GM21717 (cell line): ENCODE results near the gene C21orf58.
"Not testable (repeated sequence)": the region's sequence is repeated elsewhere in the genome, so short reads cannot be mapped to it uniquely, and the experiment has no call there.

Source experiments
- ATAC-seq: cut with Tn5 transposase; IDR thresholded peaks from one replicate; pipeline ENCODE4 v1.9.1; 2021; ENCODE audit warnings: mild to moderate bottlenecking, moderate library complexity; ENCODE audit not compliant: unreplicated experiment

C21orf58 gene

DNA sequence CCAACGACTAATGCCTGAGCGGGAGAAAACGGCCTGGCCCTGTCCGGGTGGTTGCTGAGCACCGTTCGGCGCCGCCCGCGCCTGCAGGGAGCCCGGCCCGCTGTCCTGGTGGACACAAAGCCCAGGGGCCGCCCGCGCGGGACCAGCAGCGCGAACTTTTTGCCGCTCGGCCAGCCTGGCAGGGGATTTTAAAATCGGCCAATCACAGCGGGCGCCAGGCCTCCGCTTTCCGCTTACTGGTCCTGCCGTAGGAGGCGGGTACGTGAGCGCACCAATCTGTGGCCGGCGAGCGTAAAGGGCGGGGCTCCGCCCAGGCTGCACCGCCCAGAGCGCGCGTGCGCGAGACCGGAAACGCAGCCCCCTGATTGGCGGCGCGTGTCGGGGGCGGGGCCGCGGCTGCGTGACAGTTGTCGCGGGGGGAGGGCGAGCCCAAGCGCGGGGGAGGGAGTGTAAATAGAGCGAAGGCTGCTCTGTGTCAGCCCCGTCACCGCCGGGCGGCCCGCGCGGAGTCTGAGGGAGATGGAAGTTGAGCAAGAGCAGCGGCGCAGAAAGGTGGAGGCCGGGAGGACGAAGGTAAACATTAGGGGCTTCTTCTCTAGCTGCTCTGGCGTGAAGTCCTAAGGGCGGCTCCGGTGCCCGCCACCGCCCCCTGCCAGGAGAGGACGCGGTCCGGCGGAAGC, at the start of gene C21orf58, which contains the start of gene PCNT:
Gene C21orf58 (minus strand): TSS at position 161 of the 680 bp plus-strand sequence. CDS start 1,132 bp downstream, outside the sequence.
Gene PCNT (plus strand): TSS at position 447 of the 680 bp plus-strand sequence. CDS start 73 bp downstream, at position 520.
- ATAC-seq = peak; percentile 73

DNA sequence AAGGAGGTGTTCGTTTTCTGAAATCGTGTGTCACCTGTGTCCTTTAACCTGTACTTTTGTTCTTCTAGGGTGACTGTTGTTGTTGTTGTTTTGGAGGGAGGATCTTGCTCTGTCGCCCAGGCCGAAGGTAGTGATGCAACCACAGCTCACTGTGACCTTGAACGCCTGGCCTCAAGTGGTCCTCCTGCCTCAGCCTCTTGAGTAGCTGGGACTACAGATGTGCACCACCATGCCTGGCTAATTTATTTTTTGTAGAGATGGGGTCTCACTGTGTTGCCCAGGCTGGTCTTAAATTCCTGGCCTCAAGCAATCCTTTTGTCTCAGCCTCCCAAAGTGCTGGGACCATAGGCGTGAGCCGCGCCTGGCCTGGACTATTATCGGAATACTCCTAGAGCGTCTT, 49.3 kb upstream of the C21orf58 start:
- not testable (repeated sequence) for ATAC-seq

DNA sequence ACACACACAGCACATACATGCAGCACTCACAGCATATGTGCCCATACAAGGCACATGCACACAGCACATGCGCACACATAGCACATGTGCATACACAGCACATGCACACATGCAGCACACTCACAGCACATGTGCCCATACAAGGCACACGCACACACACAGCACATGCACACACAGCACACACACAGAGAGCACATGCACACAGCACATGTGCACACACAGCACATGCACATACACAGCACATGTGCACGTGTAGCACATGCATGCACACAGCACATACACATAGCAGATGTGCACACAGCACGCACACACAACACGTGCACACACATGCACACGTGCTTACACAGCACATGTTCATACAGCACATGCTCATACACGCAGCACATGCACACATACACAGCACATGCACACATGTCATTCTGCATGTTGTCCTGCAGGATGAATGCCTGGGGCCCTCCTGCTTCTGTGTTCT, 48.4 kb upstream of the C21orf58 start:
- ATAC-seq = no peak

DNA sequence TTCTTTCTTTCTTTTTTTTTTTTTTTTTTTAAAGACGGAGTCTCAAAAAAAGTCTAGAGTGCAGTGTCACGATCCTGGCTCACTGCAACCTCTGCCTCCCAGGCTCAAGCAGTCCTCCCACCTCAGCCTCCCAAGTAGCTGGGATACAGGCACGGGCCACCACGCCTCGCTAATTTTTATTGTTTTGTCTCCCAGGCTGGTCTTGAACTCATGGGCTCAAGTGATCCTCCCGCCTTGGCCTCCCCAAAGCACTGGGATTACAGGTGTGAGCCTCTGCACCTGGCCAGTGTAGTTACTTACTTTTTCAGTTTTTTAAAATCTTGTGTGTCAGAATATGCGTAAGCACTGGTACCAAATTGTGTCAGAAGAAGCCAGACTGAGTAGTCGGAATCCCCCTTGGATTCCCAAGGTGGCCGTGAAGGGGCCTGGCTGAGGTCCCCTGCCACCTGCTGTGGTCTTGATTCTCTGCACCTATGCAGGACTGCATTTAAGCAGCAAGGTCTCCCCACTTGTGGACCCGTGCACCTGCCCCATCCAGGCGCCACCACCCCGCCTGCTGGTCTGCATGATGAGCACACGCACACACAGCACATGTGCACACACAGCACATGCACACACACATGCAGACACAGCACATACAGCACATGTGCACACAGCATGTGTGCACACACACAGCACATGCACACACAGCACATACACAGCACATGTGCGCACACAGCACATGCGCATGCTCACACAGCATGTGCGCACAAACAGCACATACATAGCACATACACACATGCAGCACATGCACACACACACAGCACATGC, 47.7 kb upstream of the C21orf58 start:
- ATAC-seq = no peak

DNA sequence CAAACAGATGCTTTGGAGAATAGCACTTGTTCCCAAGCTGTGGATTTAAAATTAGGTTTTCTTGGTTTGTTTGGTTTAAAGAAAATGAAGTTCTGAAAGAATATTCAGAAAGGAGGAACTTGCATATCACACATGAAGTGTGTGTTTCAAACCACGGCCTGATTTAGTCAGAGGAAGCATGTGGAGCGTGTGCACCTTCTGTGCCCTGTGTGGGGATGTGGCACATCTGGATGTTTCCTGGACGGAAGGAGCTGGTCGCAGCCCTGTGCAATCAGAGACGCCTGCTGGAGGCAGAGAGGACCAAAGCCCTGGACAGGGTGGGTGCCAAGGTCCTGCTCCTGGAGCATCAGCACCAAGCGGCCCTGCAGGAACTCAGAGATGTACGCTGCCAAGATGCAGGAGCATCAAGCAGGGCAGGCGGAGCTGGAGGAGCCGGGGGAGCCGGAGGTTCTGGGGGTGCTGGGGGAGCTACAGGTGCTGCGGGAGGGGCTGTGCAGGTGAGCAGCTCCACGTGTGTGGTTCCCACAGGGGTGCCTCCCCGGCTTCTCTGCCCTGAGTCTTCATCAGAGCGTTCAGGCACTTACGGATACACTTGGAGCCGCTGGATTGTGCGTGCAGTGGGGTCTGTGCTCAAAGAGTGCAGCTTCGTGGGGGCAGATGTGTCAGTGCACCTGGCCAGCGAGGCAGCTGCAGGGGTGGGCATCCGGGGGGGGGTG, 46.0 kb upstream of the C21orf58 start:
- no peak for ATAC-seq

DNA sequence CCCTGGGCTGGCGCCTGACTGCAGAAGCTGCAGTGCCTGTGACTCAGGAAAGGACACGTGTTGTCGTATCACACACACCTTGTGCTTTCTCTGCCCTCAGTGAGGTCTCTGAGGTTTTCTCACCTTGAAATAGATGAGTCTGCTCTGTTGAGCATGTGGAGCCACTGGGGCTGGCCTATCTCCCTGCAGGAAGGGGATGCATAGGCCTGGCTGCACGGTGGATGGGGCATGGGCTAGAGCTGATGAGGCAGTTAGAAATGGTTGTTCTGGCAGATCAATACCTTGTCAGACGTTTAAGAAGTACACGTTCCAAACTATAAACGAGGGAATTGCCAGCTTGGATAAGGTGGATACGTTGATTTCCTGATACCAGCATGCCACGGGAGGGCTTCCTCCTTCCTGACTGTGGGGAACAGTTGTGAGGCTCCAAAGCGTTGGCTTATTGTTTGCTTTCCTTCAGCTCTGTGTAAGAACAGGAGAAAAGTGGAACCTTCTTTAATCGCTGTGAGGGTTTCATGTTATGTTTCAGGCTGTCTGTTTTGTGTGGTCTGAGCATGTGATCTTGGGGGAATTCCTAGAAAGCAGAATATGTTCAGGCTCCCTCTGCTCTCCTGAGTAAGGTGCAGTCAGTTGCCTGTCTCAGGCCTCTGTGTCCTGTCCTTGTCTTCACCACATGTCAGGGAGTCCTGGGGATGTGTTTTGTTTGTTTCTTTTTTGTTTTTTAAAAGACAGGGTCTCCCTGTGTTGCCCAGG, 45.0 kb upstream of the C21orf58 start:
- ATAC-seq = peak; percentile 63

DNA sequence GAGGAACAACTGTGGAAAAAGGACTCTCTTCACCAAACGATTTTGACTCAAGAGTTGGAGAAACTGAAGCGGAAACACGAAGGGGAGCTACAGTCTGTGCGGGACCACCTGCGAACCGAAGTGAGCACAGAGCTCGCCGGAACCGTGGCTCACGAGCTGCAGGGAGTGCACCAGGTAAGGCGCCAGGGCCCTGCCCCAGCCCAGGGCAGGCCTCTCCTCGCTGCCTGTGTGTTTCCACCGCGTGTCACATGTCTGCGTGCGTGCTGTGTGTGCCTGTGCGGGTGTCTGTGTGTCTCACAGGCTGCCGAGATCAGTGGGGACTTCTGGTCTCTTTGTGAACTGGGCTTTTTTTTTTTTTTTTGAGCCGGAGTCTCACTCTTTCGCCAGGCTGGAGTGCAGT, 43.3 kb upstream of the C21orf58 start:
- ATAC-seq = no peak

DNA sequence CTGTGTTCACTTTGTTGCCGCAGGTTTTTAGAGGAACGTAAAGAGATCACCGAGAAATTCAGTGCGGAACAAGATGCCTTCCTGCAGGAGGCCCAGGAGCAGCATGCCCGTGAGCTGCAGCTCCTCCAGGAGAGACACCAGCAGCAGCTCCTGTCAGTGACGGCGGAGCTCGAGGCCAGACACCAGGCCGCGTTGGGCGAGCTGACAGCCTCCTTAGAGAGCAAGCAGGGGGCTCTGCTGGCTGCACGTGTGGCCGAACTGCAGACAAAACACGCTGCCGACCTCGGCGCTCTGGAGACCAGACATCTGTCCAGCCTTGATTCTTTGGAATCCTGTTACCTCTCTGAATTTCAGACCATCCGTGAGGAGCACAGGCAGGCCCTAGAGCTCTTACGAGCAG, 42.9 kb upstream of the C21orf58 start:
- no peak for ATAC-seq

DNA sequence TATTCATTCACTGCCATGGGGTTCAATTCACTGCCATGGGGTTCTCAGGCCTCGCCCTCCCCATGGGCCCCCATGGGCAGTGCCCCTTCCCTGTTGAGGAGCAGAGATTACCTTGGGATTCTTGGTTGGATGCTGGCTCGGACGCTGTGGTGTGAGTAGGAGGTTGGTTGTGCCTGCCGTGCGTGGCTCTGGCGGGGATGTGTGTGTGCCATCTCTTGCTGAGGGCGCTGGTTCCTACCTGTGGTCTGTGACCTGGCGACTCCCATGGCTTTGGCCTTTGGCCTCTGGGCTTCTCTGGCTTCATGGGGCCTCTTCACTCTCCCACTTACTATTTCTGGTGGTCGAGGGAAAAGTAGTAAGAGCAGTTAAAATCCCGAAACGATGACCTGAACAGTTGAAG, 42.4 kb upstream of the C21orf58 start:
- no peak for ATAC-seq

DNA sequence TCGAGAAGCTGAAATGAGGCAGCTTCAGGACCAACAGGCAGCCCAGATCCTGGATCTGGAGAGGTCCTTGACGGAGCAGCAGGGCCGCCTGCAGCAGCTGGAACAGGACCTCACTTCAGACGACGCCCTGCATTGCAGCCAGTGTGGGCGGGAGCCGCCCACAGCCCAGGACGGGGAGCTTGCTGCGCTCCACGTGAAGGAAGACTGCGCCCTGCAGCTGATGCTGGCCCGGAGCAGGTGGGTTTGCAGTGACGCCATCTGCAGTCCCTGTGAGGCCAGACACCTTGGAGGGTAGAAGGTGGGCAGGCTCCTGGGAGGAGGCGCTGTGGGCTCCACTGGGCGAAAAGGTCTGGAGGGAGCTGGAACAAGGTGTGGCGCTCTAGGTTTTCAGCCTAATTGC, 40.0 kb upstream of the C21orf58 start:
- ATAC-seq = no peak

DNA sequence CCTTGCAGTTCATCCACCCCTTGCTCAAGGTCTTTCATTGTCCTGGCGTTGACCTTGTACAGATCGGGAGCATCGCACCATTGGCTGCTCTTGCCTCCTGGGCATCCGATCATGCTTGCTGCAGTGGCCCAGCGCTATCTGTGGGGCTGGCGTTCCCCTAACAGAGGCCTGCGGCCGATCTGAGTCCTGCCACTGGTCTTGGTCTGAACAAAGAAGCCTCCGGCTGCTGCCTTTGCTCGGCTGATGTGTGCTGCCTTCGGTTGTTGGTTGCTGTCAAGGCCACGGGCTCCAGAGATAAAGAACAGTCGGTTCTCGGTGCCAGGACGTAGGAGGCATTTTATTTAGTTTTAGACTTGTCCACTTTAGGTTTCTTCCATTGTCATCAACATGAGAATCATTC, 39.3 kb upstream of the C21orf58 start:
- no peak for ATAC-seq

DNA sequence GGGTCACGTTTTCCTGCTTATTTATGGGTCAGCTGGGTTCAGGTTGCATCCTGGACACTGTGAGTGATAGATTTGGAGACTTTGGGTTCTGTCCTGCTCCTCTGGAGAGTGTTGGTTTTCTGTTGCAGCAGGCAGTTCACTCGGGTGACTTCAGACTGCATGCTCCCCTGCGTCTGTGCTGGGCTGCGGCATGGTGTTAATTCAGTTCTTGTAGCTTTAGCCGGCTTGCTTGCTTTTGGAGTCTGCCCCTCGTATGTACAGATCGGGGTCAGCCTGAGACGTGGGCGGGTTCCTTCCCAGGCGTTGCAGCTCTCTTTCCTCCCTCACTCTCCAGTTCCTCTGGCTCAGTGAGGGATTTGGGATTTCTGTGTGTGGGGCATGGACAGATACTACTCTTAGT, 38.3 kb upstream of the C21orf58 start:
- no peak for ATAC-seq

DNA sequence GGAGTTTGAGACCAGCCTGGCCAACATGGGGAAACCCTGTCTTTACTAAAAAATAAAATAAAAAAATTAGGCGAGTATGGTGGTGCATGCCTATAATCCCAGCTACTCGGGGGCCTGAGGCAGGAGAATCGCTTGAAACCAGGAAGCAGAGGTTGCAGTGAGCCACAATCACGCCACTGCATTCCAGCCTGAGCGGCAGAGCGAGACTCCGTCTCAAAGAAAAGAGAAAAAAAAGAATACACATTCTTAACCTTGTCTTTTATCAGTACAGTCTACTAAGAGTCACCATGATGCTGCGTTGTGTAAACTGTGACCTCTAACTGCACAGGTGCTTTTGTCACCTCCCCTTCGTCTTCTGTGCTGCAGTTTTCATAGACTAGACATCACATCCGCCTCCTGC, 37.5 kb upstream of the C21orf58 start:
- ATAC-seq = no peak

DNA sequence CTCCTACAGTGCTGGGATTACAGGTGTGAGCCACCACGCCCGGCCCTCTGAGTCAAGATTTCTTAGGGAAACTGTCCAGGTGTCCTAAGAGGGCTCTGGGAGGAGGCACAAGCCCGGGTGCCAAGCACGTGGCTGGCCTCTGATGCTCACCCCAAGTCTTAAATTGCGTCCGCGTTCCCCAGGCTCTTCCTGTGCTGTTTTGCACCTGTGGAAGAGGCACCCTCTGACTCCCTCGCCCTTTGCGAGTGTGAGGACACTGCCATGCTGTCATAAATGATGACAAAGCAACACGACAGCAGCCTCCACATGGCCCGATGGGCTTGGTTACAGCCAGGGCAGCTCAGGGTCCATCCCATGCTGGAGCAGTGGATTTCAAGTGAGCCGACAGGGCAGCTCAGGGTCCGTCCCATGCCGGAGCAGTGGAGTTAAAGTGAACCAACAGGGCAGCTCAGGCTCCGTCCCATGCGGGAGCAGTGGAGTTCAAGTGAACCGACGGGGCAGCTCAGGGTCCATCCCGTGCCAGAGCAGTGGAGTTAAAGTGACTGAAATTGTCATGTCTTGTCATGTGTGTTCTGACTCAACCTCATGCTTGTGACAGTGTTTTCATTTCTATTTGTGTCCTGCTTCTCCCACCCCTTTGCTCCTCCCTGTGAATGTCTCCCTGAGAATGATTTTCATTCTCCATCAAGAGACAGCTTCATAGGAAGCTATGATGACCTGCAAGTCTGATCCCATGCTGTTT, 34.2 kb upstream of the C21orf58 start:
- no peak for ATAC-seq

DNA sequence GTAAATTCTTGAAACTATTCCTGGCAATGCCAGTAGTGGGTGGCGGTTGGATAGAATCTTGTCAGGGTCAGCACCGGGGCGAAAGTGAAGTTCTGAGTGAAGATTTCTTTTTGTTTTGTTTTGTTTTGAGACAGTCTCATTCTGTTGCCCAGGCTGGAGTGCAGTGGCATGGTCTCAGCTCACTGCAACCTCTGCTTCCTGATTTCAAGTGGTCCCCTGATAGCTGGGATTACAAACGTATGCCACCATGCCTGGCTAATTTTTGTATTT, 33.6 kb upstream of the C21orf58 start:
- no peak for ATAC-seq

DNA sequence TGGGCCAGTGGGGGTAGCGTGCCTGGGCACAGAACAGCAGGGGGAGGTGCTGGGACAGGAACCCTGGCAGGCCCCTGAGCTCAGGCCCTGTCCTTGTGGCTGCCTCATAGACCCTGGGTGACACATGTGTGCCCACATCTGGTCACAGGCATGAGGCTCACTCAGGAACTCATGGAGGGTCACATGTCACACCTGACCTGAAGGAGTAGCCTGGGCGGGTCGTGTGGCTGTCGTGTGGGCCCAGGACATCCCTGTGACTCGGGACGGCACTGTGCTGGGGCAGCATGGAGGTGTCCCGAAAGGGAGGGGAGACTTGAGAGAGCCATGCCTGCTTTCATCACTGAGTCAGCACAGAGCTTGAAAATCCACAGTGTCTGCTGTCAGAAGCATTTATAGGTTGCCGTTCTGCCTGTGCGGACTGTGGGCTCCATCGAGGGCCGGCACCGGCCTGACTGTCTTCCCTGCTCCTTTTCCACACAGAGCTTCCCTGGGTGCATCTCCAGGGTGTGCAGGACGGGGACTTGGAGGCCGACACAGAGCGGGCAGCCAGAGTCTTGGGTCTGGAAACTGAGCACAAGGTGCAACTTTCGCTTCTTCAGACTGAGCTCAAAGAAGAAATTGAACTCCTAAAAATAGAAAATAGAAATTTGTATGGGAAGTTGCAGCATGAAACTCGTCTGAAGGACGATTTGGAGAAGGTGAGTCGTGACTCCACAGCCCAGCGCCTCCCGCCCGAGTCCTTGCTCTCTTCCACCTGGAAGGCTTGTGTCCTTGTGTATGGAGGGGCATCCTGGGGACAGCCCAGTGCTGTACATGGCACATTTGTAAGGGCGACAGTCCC, 33.0 kb upstream of the C21orf58 start:
- no peak for ATAC-seq

DNA sequence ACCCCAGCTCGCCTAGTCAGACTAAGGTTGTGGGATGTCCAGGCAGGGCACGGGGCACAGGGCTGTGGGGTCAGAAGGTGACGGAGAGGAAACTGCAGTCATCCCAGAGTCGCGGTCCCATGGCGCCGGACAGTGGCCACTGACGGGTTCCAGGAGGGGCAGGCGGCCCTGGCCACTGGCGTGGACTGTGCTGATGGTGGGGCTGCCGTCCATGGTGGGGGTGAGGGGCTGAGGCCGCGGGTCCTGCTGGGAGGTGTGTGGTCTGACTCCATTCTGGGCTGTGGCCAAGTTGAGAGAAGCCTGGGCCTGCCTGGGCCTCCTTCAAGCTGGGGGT, 32.3 kb upstream of the C21orf58 start:
- ATAC-seq = no peak

DNA sequence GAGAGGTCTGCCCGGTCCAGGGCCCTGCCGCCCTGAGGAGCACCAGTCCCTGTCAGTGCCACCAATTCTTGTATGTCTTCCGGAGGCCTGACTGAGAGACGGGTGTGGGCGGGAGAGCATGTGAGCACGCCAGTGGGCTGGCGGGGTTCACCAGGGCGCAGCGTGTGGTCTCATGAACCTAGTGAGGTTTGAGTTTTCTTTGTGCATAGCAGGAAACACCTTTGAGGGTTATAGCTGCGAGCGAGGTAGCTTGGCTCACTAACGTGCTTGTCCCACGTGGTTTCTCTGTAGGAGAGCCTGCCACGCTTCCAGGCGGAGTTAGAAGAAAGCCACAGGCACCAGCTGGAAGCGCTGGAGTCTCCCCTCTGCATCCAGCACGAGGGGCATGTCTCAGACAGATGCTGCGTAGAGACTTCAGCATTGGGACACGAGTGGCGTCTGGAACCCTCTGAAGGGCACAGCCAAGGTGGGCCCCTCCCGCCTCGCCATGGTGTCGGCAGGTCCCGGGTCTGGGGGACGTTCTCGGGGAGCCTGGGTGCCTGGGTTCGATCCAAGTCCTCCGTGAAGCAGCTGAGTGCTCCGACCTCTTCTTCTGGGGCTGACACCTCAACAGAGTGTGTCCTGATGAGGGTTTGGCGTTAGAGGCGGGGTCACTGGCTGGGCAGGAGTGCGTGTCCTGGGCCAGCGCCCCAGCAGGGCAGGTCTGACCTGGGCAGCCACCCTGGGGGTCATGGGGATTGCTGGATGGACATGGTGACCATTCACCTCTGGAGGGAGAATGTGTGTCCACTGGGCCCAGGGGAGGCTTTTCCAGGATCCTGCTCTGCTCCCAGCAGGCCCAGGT, 31.7 kb upstream of the C21orf58 start:
- ATAC-seq = no peak

DNA sequence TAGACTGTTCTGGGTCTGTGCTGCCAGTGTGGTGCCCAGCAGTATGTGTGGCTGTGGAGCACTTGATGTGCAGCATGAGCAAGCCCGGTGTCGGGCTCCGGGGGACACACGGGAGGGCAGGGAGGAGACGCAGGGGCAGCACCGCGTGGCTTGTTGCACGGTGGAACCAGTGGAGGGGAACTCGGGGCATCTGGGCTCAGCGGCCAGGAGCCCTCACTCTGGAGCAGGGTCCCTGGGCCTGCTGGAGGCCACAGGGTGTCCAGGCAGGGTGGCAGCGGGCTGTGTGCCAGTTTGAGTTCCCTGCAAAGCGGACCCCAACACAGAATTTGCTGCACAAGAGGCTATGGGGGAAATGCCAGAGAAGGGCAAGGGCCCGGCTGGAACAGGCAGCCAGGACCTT, 30.8 kb upstream of the C21orf58 start:
- no peak for ATAC-seq
